ENCODE results near the gene PHKA2.

DNA sequence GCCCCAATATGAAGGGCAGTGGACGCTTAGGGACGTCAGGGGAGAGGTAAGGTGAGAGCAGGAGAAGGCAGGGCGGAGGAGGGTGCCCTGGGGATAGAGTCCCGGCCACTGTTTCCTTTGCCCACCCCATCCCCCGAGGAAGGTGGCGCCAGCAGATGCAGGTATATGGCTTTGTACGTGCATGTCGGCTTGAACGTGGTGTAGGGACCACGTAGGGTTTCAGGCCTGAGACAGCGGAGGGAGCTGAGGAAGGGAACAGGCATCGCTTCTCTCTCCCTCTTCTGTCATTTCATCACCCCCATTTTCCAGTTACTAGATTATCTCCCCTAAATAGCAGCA lies 97.9 kb downstream of the PHKA2 start:
- TF ChIP-seq, protein P1, sequence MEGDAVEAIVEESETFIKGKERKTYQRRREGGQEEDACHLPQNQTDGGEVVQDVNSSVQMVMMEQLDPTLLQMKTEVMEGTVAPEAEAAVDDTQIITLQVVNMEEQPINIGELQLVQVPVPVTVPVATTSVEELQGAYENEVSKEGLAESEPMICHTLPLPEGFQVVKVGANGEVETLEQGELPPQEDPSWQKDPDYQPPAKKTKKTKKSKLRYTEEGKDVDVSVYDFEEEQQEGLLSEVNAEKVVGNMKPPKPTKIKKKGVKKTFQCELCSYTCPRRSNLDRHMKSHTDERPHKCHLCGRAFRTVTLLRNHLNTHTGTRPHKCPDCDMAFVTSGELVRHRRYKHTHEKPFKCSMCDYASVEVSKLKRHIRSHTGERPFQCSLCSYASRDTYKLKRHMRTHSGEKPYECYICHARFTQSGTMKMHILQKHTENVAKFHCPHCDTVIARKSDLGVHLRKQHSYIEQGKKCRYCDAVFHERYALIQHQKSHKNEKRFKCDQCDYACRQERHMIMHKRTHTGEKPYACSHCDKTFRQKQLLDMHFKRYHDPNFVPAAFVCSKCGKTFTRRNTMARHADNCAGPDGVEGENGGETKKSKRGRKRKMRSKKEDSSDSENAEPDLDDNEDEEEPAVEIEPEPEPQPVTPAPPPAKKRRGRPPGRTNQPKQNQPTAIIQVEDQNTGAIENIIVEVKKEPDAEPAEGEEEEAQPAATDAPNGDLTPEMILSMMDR (IDR thresholded peaks at IDR 0.05), result no peak
- TF ChIP-seq POLR2A (IDR thresholded peaks at IDR 0.05), result no peak

Measured in right lobe of liver (tissue), 4 donors.